ENCODE data around the gene TTC8.
"Not testable (repeated sequence)": the region's sequence is repeated elsewhere in the genome, so short reads cannot be mapped to it uniquely, and the experiment has no call there.

DNA sequence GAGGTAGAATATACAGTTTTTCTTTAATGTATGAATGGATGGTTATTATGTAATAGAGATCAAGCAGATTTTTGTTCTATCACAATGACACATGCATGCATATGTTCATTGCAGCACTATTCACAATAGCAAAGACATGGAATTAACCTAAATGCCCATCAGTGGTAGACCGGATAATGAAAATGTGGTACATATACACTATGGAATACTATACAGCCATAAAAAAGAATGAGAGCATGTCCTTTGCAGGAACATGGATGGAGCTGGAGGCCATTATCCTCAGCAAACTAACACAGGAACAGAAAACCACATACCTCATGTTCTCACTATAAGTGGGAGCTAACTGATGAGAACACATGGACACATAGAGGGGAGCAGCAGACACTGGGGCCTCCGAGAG lies 34.7 kb downstream of the TTC8 start:
- TF ChIP-seq, protein P1, sequence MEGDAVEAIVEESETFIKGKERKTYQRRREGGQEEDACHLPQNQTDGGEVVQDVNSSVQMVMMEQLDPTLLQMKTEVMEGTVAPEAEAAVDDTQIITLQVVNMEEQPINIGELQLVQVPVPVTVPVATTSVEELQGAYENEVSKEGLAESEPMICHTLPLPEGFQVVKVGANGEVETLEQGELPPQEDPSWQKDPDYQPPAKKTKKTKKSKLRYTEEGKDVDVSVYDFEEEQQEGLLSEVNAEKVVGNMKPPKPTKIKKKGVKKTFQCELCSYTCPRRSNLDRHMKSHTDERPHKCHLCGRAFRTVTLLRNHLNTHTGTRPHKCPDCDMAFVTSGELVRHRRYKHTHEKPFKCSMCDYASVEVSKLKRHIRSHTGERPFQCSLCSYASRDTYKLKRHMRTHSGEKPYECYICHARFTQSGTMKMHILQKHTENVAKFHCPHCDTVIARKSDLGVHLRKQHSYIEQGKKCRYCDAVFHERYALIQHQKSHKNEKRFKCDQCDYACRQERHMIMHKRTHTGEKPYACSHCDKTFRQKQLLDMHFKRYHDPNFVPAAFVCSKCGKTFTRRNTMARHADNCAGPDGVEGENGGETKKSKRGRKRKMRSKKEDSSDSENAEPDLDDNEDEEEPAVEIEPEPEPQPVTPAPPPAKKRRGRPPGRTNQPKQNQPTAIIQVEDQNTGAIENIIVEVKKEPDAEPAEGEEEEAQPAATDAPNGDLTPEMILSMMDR (IDR thresholded peaks at IDR 0.05): not testable (repeated sequence)
- TF ChIP-seq POLR2A (IDR thresholded peaks at IDR 0.05): not testable (repeated sequence)
